Lower lobe of right lung (tissue), 2 donors: Measurements from ENCODE around the gene RHOT2. TPM values are rescaled to one million over a fixed set of nuclear protein-coding genes. Genes with fewer than 3 reads are reported as not detected.

ENCODE experiments used
- ATAC-seq, 2 donors: fragments of 200-7000 bp; cut with Tn5 transposase; one replicate each; pipeline ENCODE4 v1.9.1; 2020 to 2022; ENCODE audit warnings: mild to moderate bottlenecking in 2 of 2, moderate library complexity in 2 of 2
- DNase-seq: peaks from one replicate; pipeline ENCODE4 v3.0.0-alpha.2; 2020
- H3K27ac ChIP-seq: fragments of 200-600 bp; one replicate; pipeline ENCODE4 v1.8.0; 2022
- H3K27me3 ChIP-seq: fragments of 200-600 bp; one replicate; pipeline ENCODE4 v1.8.0; 2022; ENCODE audit warnings: low read depth
- H3K36me3 ChIP-seq: fragments of 200-600 bp; one replicate; pipeline ENCODE4 v1.8.0; 2022; ENCODE audit warnings: mild to moderate bottlenecking
- H3K4me1 ChIP-seq: fragments of 200-600 bp; one replicate; pipeline ENCODE4 v1.8.0; 2022
- H3K4me3 ChIP-seq: fragments of 200-600 bp; one replicate; pipeline ENCODE4 v1.8.0; 2022; ENCODE audit warnings: mild to moderate bottlenecking
- H3K9me3 ChIP-seq: fragments of 200-600 bp; one replicate; pipeline ENCODE4 v1.8.0; 2022
- intact Hi-C: fragments of 100-400 bp; cut with DNase I; formaldehyde crosslinking; loops from one replicate; pipeline ENCODE4 v1.11.0; 2022
- total RNA-seq: library from RNA; stranded (reverse); fragmentation: NEBNext Ultra II Directional; extraction: Animal tissue kit (Norgen Biotek cat#: 25700); gene quantifications from one replicate; pipeline ENCODE4 v1.2.1, GENCODE V29; 2021
- TF ChIP-seq, protein P1 (sequence below): fragments of 200-600 bp; IDR thresholded peaks from one replicate; pipeline ENCODE4 v1.8.0; 2022; ENCODE audit warnings: antibody characterized with exemption, mild to moderate bottlenecking
- donor health status: DM: no; HTN: yes; CAD: no; lungs with severe emphysema.

Gene RHOT2
- total RNA-seq, 1 donor from 2014 or later: 81.6 TPM

DNA sequence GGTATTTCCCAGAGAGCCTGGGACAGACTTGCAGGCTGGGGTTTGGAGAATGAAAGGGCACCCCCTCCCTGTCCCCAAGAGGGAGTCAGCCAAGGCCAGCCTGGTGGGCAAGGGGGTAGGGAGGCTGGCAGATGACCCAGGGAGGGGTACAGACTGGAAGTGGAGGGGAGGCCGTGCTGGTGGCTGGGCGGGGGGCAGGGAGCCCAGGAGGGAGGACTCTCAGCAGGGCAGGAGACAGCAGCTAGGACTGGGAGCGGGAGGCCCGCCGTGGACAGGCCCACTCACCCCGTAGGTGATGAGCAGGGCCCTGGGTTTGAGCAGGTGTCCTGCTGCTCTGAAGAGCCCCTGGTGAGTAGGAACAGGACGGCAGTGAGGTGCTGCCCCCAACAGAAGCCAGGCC lies 32.9 kb upstream of the RHOT2 start:
- Histone ChIP-seq H3K4me1 (peaks cover 34% of the 10 kb centered on the region), H3K27ac (peak overlapping the region; percentile 92), H3K9me3 (no peaks in the 10 kb centered on the region), H3K4me3 (peak overlapping the region; percentile 95), H3K36me3 (peaks cover 5% of the 10 kb centered on the region), H3K27me3 (no peaks in the 10 kb centered on the region)
- TF ChIP-seq, protein P1, sequence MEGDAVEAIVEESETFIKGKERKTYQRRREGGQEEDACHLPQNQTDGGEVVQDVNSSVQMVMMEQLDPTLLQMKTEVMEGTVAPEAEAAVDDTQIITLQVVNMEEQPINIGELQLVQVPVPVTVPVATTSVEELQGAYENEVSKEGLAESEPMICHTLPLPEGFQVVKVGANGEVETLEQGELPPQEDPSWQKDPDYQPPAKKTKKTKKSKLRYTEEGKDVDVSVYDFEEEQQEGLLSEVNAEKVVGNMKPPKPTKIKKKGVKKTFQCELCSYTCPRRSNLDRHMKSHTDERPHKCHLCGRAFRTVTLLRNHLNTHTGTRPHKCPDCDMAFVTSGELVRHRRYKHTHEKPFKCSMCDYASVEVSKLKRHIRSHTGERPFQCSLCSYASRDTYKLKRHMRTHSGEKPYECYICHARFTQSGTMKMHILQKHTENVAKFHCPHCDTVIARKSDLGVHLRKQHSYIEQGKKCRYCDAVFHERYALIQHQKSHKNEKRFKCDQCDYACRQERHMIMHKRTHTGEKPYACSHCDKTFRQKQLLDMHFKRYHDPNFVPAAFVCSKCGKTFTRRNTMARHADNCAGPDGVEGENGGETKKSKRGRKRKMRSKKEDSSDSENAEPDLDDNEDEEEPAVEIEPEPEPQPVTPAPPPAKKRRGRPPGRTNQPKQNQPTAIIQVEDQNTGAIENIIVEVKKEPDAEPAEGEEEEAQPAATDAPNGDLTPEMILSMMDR: no peak
- no peak for ATAC-seq
- no peak for DNase-seq
- intact Hi-C loops: no loop called here

DNA sequence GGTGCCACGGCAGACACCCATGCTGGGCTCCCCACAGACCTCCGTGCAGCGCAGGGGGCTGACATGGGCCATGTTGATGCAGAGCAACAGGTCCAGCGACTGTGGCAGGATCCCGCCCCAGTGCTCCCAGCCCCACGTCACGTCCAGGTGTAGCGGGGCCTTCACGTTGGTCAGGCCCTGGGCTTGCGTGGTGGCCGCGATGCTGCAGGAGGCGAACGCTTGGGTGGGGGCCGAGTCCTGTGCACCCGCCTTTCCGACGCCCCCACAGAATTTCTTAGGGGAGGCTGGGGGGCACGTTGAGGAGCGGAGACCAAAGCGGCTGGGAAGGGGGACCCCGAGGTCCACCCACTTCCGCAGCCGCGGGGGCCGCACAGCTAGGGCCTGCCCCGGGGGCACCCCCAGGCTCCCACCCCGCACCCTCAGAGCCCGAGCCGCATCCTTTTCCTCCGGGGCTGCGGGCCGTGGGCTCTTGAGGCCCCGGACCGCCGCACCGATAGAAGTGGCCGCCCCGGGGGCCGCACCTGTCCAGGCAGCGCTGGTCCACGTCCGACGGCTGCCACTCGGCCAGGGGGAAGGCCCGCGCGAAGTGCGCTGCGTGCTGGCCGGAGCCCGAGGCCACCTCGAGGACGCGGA lies 32.2 kb upstream of the RHOT2 start:
- Histone ChIP-seq H3K4me3 (peak overlapping the region; percentile 95), H3K27ac (peak overlapping the region; percentile 92), H3K4me1 (peaks cover 27% of the 10 kb centered on the region), H3K36me3 (peaks cover 5% of the 10 kb centered on the region), H3K9me3 (no peaks in the 10 kb centered on the region), H3K27me3 (no peaks in the 10 kb centered on the region)
- intact Hi-C loops: no loop called here
- DNase-seq: no peak
- ATAC-seq: no peak
- TF ChIP-seq, protein P1: no peak

DNA sequence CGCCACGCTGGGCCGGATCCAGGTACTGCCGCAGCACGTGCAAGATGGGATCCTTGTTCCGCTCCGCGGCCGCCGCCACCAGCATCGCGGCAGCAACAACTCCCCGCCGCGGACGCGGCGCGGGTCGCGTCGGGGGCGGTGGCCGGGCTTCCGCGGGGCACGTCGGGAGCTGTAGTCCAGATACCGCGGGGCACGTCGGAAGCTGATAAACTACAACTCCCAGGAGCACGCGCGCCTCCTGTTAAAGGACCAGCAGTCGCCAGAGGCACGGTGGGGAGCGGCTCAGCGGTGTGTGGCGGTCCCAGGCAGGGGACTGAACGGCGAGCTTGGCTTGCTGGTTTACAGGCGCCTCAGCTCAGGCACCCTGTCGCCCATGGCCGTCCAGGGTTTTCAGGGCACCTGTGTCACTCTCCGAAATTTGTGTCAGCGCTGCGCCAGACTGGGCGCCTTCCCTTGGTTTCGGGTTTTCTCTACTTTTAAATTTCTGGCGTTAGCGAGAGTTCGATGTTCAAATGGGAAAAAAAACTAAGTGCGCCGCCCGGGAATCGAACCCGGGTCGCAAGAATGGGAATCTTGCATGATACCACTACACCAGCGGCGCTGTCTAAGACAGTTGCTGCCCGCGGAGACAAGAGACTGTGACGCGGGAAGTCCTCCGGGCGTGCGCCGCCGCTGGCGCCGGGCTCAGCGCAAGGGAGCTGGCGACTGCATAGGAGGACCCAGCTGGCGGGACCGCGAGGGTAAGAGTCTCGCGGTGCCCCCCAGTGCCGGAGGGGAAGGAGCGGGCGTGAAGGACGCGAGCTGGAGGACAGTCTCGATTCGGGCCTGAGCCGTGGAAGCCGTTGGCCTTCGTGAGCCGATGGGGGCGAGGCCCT lies 31.5 kb upstream of the RHOT2 start, which contains the start of gene METTL26:
METTL26 (minus strand) TSS at position 100 of the 875 bp plus-strand sequence; CDS start at position 85, 15 bp downstream.
- peaks cover 20% of the 10 kb centered on the region for H3K4me1 ChIP-seq
- peaks cover 5% of the 10 kb centered on the region for H3K36me3 ChIP-seq
- no peaks in the 10 kb centered on the region for H3K27me3 ChIP-seq
- ATAC-seq (peak; percentile 92 to 95), DNase-seq (peak; percentile 98)
- intact Hi-C loops: no loop called here
- H3K4me3 ChIP-seq: peak within 1 kb of the TSS; percentile 95
- TF ChIP-seq, protein P1: peak; percentile 29
- no peaks in the 10 kb centered on the region for H3K9me3 ChIP-seq
- peak within 1 kb of the TSS; percentile 92 for H3K27ac ChIP-seq

DNA sequence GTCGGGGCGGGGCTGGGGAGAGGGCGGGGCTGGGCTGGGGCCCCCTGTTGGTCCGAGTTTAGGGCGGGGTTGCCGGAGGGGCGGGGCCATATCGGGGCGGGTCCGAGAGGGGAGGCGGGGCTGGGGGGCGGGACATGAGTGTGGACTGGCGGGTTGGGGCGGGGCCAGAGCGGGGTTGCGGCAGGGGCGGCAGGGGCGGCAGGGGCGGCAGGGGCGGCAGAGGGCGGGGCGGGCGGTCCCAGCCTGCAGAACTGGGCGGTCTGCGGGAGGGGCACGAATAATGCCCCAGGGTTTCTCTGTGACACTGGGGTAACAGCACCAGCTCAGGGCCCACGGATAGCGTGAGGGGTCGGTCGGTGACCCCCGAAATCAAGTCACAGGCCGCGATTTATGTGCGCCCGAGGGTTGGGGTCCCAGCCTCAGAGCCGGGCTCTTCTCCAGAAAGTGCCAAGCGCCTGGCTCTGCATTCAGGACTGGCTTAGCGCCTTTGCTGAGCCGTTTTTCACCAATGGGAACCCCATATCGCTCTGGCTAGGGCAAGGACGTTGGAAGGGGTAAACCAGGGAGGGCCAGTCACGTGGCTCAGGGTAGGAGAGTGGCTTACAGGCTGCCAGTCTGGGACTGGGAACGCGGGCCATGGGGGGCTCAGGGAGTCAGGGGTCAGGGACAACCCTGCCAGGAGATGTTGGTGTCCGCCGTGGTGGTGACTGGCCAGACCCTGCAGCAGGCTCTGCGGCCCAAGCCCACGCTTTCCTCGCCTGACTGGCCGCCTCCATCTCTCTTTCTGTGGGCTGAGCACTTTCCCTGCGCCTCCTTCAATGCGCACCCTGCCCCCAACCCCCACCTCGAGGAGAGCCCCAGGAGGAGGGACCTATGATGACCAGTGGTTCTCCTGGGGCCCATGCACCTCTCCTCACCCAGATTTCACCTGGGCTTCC lies 30.6 kb upstream of the RHOT2 start:
- intact Hi-C loops: no loop called here
- H3K27ac ChIP-seq: peak overlapping the region; percentile 92
- H3K9me3 ChIP-seq: no peaks in the 10 kb centered on the region
- H3K36me3 ChIP-seq: peaks cover 5% of the 10 kb centered on the region
- peaks cover 21% of the 10 kb centered on the region for H3K4me1 ChIP-seq
- no peaks in the 10 kb centered on the region for H3K27me3 ChIP-seq
- peak overlapping the region; percentile 95 for H3K4me3 ChIP-seq
- DNase-seq (peak; percentile 91), ATAC-seq (peak; percentile 90 to 91)
- TF ChIP-seq, protein P1: no peak

DNA sequence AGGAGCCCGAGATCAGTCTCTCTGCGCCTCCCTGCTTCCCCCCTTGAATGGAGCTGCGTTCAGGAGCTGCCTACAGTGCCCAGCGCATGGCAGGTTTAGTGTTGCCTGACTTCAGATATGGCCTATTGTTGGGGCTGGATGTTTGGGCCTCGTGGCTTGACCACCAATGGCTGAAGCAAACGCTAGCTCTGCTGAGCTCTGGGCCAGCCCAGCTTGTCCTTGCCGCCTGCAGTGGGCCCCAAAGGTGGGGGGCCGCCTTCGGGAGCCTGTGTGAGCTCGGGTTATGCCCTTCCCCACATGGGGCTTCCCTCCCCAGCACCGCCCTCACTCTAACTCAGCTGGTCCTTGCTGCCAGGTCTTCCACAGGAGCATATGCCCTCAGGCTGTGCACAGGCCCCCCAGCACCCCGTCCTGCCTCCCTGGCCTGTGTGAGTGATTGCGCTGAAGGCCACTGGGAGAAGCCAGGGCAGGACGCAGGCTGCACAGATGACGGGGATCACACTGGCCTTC lies 29.8 kb upstream of the RHOT2 start:
- no peaks in the 10 kb centered on the region for H3K9me3 ChIP-seq
- TF ChIP-seq, protein P1: no peak
- H3K27ac ChIP-seq: no peak overlapping the region
- no peaks in the 10 kb centered on the region for H3K27me3 ChIP-seq
- intact Hi-C loops: no loop called here
- H3K36me3 ChIP-seq: peaks cover 2% of the 10 kb centered on the region
- no peak overlapping the region for H3K4me3 ChIP-seq
- ATAC-seq (no peak), DNase-seq (no peak)
- peaks cover 28% of the 10 kb centered on the region for H3K4me1 ChIP-seq
